ENCODE results near the gene ZNF263.

- TF ChIP-seq CTCF (IDR thresholded peaks at IDR 0.05) (no peak), POLR2A (IDR thresholded peaks at IDR 0.05) (no peak)
These were observed 44.8 kb downstream of the ZNF263 start for GRCh38 chr16:3328104-3328503.
